H1 (cell line): ENCODE data around the gene ZBTB24. TPM values are rescaled to one million over a fixed set of nuclear protein-coding genes. Genes with fewer than 3 reads are reported as not detected.

ENCODE experiments used
- BACH1 ChIP-seq: IDR thresholded peaks from 2 replicates; pipeline ENCODE4 v1.6.1; 2012; ENCODE audit warnings: low read length, improper control_type of control experiment
- CBX8 ChIP-seq: fragments of 300-800, 300-1000 bp; sonication (generic); IDR thresholded peaks from 2 replicates; pipeline ENCODE4 v1.7.1; 2016; ENCODE audit warnings: low read depth, low read length, borderline replicate concordance
- CHD7 ChIP-seq: fragments of 300-600 bp; sonication (generic); IDR thresholded peaks from 2 replicates; pipeline ENCODE4 v1.7.1; 2012; ENCODE audit warnings: low read length, moderate library complexity, mild to moderate bottlenecking, inconsistent platforms; ENCODE audit not compliant: insufficient replicate concordance
- CREB1 ChIP-seq: IDR thresholded peaks from 2 replicates; pipeline ENCODE4 v1.6.1; 2012; ENCODE audit warnings: inconsistent platforms
- EZH2 ChIP-seq: fragments of 200-600 bp; sonication (generic); IDR thresholded peaks from 2 replicates; pipeline ENCODE4 v1.7.1; 2012; ENCODE audit warnings: low read depth, mild to moderate bottlenecking, moderate library complexity, low read length, inconsistent platforms; ENCODE audit not compliant: severe bottlenecking
- KDM4A ChIP-seq: IDR thresholded peaks from one replicate; pipeline ENCODE4 v1.7.1; 2012; ENCODE audit warnings: low read depth, mild to moderate bottlenecking, moderate library complexity, low read length, inconsistent platforms; ENCODE audit not compliant: severe bottlenecking
- POLR2A ChIP-seq, 2 experiments: IDR thresholded peaks; 1 replicate in 1 of 2; 2 replicates in 1 of 2; pipeline ENCODE4 v1.6.1; 2011; ENCODE audit warnings: low read depth in 2 of 2, low read length in 2 of 2, mild to moderate bottlenecking in 2 of 2; ENCODE audit errors: control extremely low read depth in 1 of 2
- RBBP5 ChIP-seq: IDR thresholded peaks from 2 replicates; pipeline ENCODE4 v1.7.1; 2012; ENCODE audit warnings: low read depth, mild to moderate bottlenecking, inconsistent platforms, low read length, moderate library complexity, borderline replicate concordance
- SIN3A ChIP-seq, 2 experiments: IDR thresholded peaks in 1 of 2; conservative IDR thresholded peaks in 1 of 2; 2 replicates each; pipeline ENCODE4 v1.6.1; 2011 to 2012; ENCODE audit warnings: low read length in 2 of 2, improper control_type of control experiment in 1 of 2, low read depth in 1 of 2, mild to moderate bottlenecking in 1 of 2
- SIX5 ChIP-seq: IDR thresholded peaks from 2 replicates; pipeline ENCODE4 v1.6.1; 2011; ENCODE audit warnings: mild to moderate bottlenecking, low read depth, low read length
- TAF7 ChIP-seq: optimal IDR thresholded peaks from 2 replicates; pipeline ENCODE3; 2011; ENCODE audit warnings: low read depth, mild to moderate bottlenecking, inconsistent platforms, low read length, moderate library complexity, borderline replicate concordance
- TBP ChIP-seq: IDR thresholded peaks from 2 replicates; pipeline ENCODE4 v1.6.1; 2011; ENCODE audit warnings: low read depth, low read length, improper control_type of control experiment
- ZNF274 ChIP-seq: IDR thresholded peaks from 2 replicates; pipeline ENCODE4 v1.7.0; 2012; ENCODE audit warnings: low read length, borderline replicate concordance; ENCODE audit errors: extremely low read depth
- polyA plus RNA-seq, 7 experiments: library from polyadenylated mRNA; depleted of rRNA in 3 of 7; stranded (reverse) in 5 of 7; unstranded in 2 of 7; fragments of >200 nt in 5 of 7; fragments of 200-250 nt in 2 of 7; gene quantifications; 1 replicate in 5 of 7; 2 replicates in 1 of 7; 4 replicates in 1 of 7; pipeline versions ENCODE4 v1.2.1 to v1.2.3, GENCODE V29; 2011 to 2013; ENCODE audit warnings: missing spikeins in 2 of 7, mixed read lengths in 2 of 7
- total RNA-seq: library from RNA; stranded (reverse); fragmentation: NEBNext Ultra II Directional; extraction: Animal tissue kit (Norgen Biotek cat#: 25700); gene quantifications from 2 replicates; pipeline ENCODE4 v1.2.1, GENCODE V29; 2021

Gene ZBTB24
- total and polyA plus RNA-seq, 2 of the 8 experiments (the other 6 are each of a cell fraction or from before 2014, with no cell fraction given) = 7.5 to 21.0 TPM

GRCh38 chr6:109531446-109531845 is 48.4 kb upstream of the ZBTB24 start (continued):
- TF ChIP-seq CHD7 (no peak), POLR2A (IDR thresholded peaks at IDR 0.05; ENCODE audit: control extremely low read depth in 1 of 2, low read depth in 2 of 2, low read length in 2 of 2) (no peak), TAF7 (no peak), CREB1 (no peak), TBP (no peak), RBBP5 (no peak), CBX8 (no peak), BACH1 (no peak), ZNF274 (no peak), SIX5 (no peak), EZH2 (no peak), KDM4A (no peak), SIN3A (conservative IDR thresholded peaks at IDR 0.05 in 1 of 2, IDR thresholded peaks at IDR 0.05 in 1 of 2; ENCODE audit: low read depth in 1 of 2, low read length in 2 of 2) (no peak)
- TF ChIP-seq, all 59 proteins: peak for 0
